ENCODE data around the gene DZIP1L. TPM values are rescaled to one million over a fixed set of nuclear protein-coding genes. Genes with fewer than 3 reads are reported as not detected.
"Not testable (repeated sequence)": the region's sequence is repeated elsewhere in the genome, so short reads cannot be mapped to it uniquely, and the experiment has no call there.

The DZIP1L gene
- total RNA-seq, 1 donor from 2014 or later = 19.0 TPM

GRCh38 chr3:138089091-138089490 lies 26.3 kb downstream of the DZIP1L start:
- Mint-ChIP-seq H3K9me3 (ENCODE audit: unreplicated experiment) (peaks cover 5% of the 10 kb centered on the region), H3K27ac (ENCODE audit: unreplicated experiment) (no peak overlapping the region), H3K4me3 (ENCODE audit: unreplicated experiment) (no peak overlapping the region), H3K4me1 (ENCODE audit: low read depth, unreplicated experiment) (peaks cover 7% of the 10 kb centered on the region), H3K36me3 (ENCODE audit: low read depth, unreplicated experiment) (peaks cover 44% of the 10 kb centered on the region), H3K27me3 (ENCODE audit: low read depth, unreplicated experiment) (no peaks in the 10 kb centered on the region)
- H4K20me1 ChIP-seq (ENCODE audit: insufficient read depth, low read length) = no peaks in the 10 kb centered on the region
- H3K4me3 ChIP-seq (ENCODE audit: insufficient read depth, low read depth, low read length) = no peak overlapping the region
- H3K27ac ChIP-seq (ENCODE audit: low read depth, low read length) = peak overlapping the region; percentile 10
- H3K9ac ChIP-seq (ENCODE audit: low read length) = peak overlapping the region; percentile 3
- no peaks in the 10 kb centered on the region for H3K27me3 ChIP-seq (ENCODE audit: insufficient read depth, low read length)
- TF ChIP-seq EZH2 (IDR thresholded peaks at IDR 0.05; ENCODE audit: insufficient read depth, low read length) = no peak
- no peak for TF ChIP-seq CTCF (IDR thresholded peaks at IDR 0.05; ENCODE audit: insufficient read depth, low read depth, low read length)
- H3K9me3 ChIP-seq (ENCODE audit: insufficient read depth, low read depth, low read length) = peaks cover 4% of the 10 kb centered on the region
- no peak overlapping the region for H2AFZ ChIP-seq (ENCODE audit: low read depth, low read length)
- peaks cover 31% of the 10 kb centered on the region for H3K36me3 ChIP-seq (ENCODE audit: insufficient read depth, low read length)
- FAIRE-seq = no peak
- peak overlapping the region; percentile 26 for H3K4me2 ChIP-seq (ENCODE audit: low read length)
- DNase-seq (ENCODE audit: low read depth) = peak; percentile 47
- H3K4me1 ChIP-seq (ENCODE audit: insufficient read depth, low read length) = peaks cover 9% of the 10 kb centered on the region
- no peaks in the 10 kb centered on the region for H3K79me2 ChIP-seq (ENCODE audit: insufficient read depth, low read length)

- H3K27ac Mint-ChIP-seq (ENCODE audit: unreplicated experiment); H3K9ac ChIP-seq (ENCODE audit: low read length); H3K4me3 ChIP-seq (ENCODE audit: insufficient read depth, low read depth, low read length); H4K20me1 ChIP-seq (ENCODE audit: insufficient read depth, low read length); H3K4me2 ChIP-seq (ENCODE audit: low read length); H3K27me3 ChIP-seq (ENCODE audit: insufficient read depth, low read length); H3K27me3 Mint-ChIP-seq (ENCODE audit: low read depth, unreplicated experiment); DNase-seq (ENCODE audit: low read depth); H3K27ac ChIP-seq (ENCODE audit: low read depth, low read length); FAIRE-seq; H2AFZ ChIP-seq (ENCODE audit: low read depth, low read length); H3K4me3 Mint-ChIP-seq (ENCODE audit: unreplicated experiment); H3K9me3 ChIP-seq (ENCODE audit: insufficient read depth, low read depth, low read length); H3K9me3 Mint-ChIP-seq (ENCODE audit: unreplicated experiment); H3K79me2 ChIP-seq (ENCODE audit: insufficient read depth, low read length): not testable (repeated sequence)
- peaks cover 30% of the 10 kb centered on the region for H3K4me1 Mint-ChIP-seq (ENCODE audit: low read depth, unreplicated experiment)
- Histone ChIP-seq H3K4me1 (ENCODE audit: insufficient read depth, low read length) (peaks cover 43% of the 10 kb centered on the region), H3K36me3 (ENCODE audit: insufficient read depth, low read length) (peaks cover 28% of the 10 kb centered on the region)
- H3K36me3 Mint-ChIP-seq (ENCODE audit: low read depth, unreplicated experiment) = peaks cover 39% of the 10 kb centered on the region
Observed at GRCh38 chr3:138085745-138086144, 29.7 kb downstream of the DZIP1L start.

- Mint-ChIP-seq H3K4me1 (ENCODE audit: low read depth, unreplicated experiment) (peaks cover 42% of the 10 kb centered on the region), H3K9me3 (ENCODE audit: unreplicated experiment) (peaks cover 2% of the 10 kb centered on the region), H3K27ac (ENCODE audit: unreplicated experiment) (no peak overlapping the region), H3K4me3 (ENCODE audit: unreplicated experiment) (no peak overlapping the region), H3K36me3 (ENCODE audit: low read depth, unreplicated experiment) (peaks cover 42% of the 10 kb centered on the region), H3K27me3 (ENCODE audit: low read depth, unreplicated experiment) (no peaks in the 10 kb centered on the region)
- H3K27ac ChIP-seq (ENCODE audit: low read depth, low read length) = no peak overlapping the region
- H3K36me3 ChIP-seq (ENCODE audit: insufficient read depth, low read length) = peaks cover 32% of the 10 kb centered on the region
- no peaks in the 10 kb centered on the region for H3K79me2 ChIP-seq (ENCODE audit: insufficient read depth, low read length)
- no peak for DNase-seq (ENCODE audit: low read depth)
- no peak for TF ChIP-seq CTCF (IDR thresholded peaks at IDR 0.05; ENCODE audit: insufficient read depth, low read depth, low read length)
- H3K4me2 ChIP-seq (ENCODE audit: low read length) = no peak overlapping the region
- peaks cover 56% of the 10 kb centered on the region for H3K4me1 ChIP-seq (ENCODE audit: insufficient read depth, low read length)
- no peaks in the 10 kb centered on the region for H3K9me3 ChIP-seq (ENCODE audit: insufficient read depth, low read depth, low read length)
- no peaks in the 10 kb centered on the region for H3K27me3 ChIP-seq (ENCODE audit: insufficient read depth, low read length)
- H3K9ac ChIP-seq (ENCODE audit: low read length) = no peak overlapping the region
- H2AFZ ChIP-seq (ENCODE audit: low read depth, low read length) = no peak overlapping the region
- FAIRE-seq = no peak
- no peaks in the 10 kb centered on the region for H4K20me1 ChIP-seq (ENCODE audit: insufficient read depth, low read length)
- no peak overlapping the region for H3K4me3 ChIP-seq (ENCODE audit: insufficient read depth, low read depth, low read length)
Observed at GRCh38 chr3:138084196-138084595, 31.2 kb downstream of the DZIP1L start.
